Omental fat pad (tissue), 4 donors: ENCODE data around the gene GBE1. TPM values are rescaled to one million over a fixed set of nuclear protein-coding genes. Genes with fewer than 3 reads are reported as not detected.
"Not testable (repeated sequence)": the region's sequence is repeated elsewhere in the genome, so short reads cannot be mapped to it uniquely, and the experiment has no call there.

ENCODE experiments used
- ATAC-seq: fragments of 150-250 bp; one replicate; pipeline ENCODE4 v1.9.1; 2016; ENCODE audit warnings: mild to moderate bottlenecking, moderate library complexity; ENCODE audit not compliant: low FRiP score
- DNase-seq: peaks from one replicate; pipeline ENCODE4 v3.0.0-alpha.2; 2019; ENCODE audit warnings: low spot score
- CTCF ChIP-seq, 3 donors: fragments of 450-650 bp; IDR thresholded peaks; one replicate each; pipeline ENCODE4 v1.5.1; 2016 to 2017; ENCODE audit warnings: antibody characterized with exemption in 3 of 3, mild to moderate bottlenecking in 3 of 3, moderate library complexity in 2 of 3
- total RNA-seq, 4 donors: library from RNA; depleted of rRNA; stranded (reverse); fragments of >200 nt; gene quantifications; one replicate each; pipeline ENCODE4 v1.1.0, GENCODE V29; 2016

Gene GBE1
- total RNA-seq, 4 donors from 2014 or later = 101 to 140 (median 118) TPM

GRCh38 chr3:81502236-81502635, 259.2 kb downstream of the GBE1 start:
- no peak for DNase-seq
- ATAC-seq = no peak
- TF ChIP-seq CTCF (IDR thresholded peaks at IDR 0.05) = no peak

GRCh38 chr3:81500039-81500438, 261.4 kb downstream of the GBE1 start:
- DNase-seq (no peak), ATAC-seq (no peak)
- no peak for TF ChIP-seq CTCF (IDR thresholded peaks at IDR 0.05)

GRCh38 chr3:81497572-81498251, 263.7 kb downstream of the GBE1 start:
- no peak for TF ChIP-seq CTCF (IDR thresholded peaks at IDR 0.05)
- no peak for ATAC-seq
- DNase-seq = no peak

- no peak for ATAC-seq
- TF ChIP-seq CTCF (IDR thresholded peaks at IDR 0.05) = no peak
- no peak for DNase-seq
Observed at GRCh38 chr3:81496407-81497104, 264.9 kb downstream of the GBE1 start.

- not testable (repeated sequence) for DNase-seq, ATAC-seq
Observed at GRCh38 chr3:81492471-81492870, 269.0 kb downstream of the GBE1 start.

GRCh38 chr3:81492040-81492439, 269.4 kb downstream of the GBE1 start:
- DNase-seq (no peak), ATAC-seq (peak; percentile 79)
- TF ChIP-seq CTCF (IDR thresholded peaks at IDR 0.05) = no peak

- peak; percentile 79 for ATAC-seq
- no peak for TF ChIP-seq CTCF (IDR thresholded peaks at IDR 0.05)
- DNase-seq = peak; percentile 99
Observed at GRCh38 chr3:81490541-81491288, 270.7 kb downstream of the GBE1 start.
